GM18907 (cell line): Measurements from ENCODE around the gene SLC39A13.

Experiments
- ATAC-seq: cut with Tn5 transposase; IDR thresholded peaks from one replicate; pipeline ENCODE4 v1.9.1; 2021; ENCODE audit warnings: mild to moderate bottlenecking, moderate library complexity; ENCODE audit not compliant: unreplicated experiment

Gene SLC39A13

DNA sequence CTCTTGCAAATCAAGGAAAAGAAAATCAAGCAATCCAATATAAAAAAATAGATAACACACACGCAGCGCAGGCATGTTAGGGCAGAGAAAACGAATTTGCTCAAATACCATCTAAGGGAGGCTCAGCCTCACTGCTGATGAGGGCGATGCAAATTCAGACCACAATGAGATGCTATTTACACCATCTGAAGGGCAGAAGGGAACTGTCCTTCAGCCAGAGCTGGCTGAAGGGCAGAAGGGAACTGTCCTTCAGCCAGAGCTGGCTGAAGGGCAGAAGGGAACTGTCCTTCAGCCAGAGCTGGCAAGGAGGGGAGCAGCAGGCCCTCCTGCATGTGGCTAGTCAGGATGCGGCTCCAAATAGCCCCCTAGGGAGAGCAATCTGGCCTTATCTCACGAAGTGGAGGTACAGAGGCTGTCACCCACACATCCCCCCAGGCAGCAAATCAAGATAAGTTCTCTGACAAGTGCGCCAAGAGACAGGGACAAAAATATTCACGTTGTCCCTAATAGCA is 7.6 kb upstream of the SLC39A13 start:
- peak; percentile 70 for ATAC-seq

DNA sequence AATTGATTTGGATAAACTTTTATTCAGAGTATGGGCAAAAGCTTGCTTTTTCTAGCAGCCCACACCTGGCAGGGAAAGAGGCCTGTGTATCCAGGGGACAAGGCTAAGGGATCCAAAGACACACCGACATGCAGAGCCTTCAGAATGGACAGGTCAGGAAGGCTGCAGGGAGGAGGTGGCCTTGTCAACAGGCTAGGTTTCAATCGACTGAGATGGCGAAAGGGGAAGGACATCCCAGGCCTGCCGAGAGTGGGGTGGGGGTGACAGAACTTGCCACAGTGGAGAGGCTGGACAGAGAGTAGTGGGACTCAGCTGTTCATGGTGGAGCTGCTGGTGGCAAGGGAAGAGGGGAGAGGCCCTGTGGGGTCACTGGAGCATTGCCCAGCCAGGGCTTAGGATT is 5.3 kb upstream of the SLC39A13 start:
- no peak for ATAC-seq

DNA sequence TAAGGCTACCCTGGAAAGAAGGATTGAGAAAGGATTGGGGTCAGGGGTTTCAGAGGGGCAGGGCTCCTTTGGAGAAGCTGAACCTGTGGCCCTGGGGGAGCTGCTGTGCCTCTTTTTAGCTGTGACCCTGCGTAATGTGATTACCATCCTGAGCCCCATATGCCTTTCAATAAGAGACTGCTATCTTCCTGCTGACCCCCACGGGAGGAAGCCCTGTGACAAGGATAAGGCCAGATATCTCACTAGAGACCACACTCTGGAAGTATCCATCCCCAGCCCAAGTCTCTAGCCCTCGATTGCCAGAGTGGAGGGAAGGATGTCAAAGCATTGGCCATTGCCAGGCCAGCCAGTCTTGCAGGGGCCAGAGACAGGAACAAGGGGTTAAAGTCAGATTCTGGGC is 4.8 kb upstream of the SLC39A13 start:
- no peak for ATAC-seq

DNA sequence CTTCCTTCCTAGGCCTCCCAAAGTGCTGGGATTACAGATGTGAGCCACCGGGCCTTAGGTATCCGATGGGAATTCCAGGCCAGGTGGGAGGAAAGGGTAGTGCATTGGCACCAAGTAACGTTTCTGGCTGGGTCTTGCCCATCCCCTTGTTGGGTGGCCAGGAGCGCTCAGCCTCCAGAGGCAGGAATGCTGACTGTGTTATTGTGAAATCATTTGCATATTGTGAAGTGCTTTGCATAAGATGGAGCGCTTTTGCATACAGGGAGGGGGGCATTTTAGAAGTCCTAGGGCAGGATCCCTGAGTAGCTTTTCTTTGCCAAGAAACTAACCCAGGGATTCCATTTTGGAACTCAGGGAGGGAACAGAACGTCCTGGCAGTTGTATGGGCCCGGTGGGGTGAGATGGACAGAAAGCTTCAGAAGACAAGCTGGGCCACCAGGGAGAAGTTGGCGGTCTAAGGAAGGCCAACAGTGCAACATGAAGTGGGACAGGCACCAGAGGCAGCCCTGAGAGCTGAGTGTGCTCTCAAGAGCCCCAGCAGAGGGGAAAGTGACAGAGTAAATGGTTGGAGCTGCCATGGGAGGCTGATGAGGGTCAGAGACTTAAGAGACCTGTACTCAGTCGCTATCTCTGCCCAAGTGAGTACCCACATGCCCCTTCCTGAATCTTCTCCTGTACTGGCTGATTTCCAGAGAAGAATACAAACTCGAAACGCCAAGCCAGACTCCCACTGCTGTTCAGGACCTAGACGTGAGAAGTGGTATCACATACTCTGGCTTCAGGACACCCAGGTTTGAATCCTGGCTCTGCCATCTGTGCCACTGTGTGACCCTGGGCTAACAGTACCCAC is 1.3 kb upstream of the SLC39A13 start:
- ATAC-seq, result no peak

DNA sequence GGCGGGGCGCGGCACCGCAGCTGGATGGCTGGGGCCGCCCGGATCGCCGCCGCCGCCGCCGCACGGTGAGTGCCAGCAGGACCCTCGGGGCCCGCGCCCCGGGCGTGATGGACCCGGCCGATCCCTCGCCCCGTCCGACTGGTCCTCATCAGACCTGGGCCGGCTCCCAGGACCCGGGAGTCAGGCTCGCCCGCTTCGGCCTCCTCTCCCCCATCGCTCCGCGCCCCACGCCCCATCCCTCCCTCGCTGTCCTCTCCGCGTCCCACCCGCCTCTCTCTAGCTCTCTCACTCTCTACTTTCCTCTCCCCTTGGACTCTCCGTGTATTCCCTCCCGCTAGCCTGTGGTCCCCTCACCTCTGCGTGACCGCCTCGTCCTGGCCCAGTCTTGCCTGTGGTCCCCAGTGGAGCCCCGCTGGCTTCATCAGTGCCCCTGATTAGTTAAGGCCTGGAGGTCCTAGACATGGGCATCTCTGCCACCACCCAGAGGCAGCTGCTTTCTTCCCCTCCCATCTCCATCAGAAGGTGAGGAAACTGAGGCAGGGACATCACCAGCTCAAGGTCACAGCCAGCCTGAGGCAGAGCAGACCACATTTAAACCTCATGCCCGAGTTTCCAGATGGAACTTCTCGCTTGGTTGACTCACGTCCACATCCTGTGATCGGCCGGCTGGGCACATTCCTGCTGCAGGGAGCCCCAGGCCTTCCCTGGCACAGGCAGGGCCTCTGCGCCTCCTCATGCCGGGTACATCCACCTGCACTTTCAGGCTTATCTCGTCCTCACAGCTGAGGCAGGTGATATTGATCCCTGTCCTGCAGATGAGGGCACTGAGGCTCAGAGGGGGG is 429 bp downstream of the SLC39A13 start:
- ATAC-seq, result no peak

DNA sequence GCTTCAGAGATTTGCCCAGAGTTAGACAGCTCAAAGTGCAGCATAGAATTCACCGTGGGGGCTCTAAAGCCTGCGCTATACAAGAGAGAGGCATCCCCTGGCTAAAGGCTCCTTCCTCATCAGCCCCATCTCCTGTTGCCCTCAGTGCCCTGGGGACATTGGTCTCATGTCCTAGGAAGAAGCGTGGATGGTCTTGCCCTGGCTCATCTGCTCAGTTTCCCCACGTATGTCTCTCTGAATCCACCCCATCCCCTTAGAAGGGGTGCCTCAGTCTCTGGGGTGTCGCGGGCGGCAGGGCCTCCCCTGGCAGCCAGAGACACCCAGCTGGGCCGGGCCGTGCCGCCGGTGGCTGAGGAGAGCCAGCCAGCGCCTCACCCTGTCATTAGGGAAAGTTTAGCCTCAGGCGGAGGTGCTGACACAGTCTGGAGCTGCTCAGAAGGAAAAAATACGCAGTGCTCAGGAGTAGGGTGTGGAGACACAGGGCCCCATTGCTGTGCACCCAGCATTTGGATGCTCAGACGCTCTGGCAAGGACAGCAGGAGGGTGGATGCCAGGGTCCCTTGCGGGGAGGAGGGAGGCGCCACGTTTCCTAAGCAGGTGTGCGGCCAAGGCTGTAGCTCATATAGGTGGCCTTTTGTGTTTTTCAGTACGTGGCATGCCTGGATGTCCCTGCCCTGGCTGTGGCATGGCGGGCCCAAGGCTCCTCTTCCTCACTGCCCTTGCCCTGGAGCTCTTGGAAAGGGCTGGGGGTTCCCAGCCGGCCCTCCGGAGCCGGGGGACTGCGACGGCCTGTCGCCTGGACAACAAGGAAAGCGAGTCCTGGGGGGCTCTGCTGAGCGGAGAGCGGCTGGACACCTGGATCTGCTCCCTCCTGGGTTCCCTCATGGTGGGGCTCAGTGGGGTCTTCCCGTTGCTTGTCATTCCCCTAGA is 1.3 kb downstream of the SLC39A13 start:
- ATAC-seq, result no peak

DNA sequence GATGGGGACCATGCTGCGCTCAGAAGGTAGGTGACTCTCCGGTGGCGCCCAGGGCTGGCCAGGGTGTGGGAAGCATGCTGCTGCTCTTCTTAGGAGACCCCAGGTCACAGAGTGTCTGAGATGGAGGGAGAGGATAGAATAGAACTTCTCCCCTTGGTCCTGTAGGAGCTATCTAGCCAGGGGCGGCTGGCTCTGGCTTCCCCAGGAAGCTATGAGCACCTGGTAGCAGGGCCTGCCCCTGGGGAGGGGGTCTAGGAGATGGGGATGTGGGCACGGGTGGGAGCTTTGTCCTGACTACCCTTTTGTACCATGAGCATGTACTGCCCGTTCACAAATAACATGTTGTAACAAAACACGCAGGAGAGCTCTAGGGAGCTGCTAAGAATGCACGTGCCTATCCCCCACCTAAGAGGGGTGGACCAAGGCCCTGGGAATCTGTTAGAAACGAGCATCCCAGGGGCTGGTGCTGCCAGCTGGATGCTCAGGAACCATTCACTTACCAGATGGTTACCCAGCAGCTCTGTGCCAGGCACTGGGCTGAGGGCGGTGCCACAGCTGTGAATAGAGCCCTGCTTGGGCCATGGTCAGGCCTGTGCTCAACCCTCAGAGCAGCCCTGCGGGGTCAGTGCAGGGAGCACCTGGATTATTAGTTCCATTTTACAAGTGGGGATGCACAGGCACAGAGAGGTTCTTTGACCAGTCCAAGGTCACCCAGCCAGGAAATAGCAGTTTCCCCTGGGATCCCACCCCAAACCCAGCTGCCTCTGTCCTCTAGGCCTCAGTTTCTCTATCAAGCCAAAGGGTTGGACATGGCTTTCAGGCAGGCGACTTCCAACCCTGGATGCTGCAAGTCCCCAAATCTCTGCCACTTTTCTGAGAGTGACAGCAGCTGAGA is 2.2 kb downstream of the SLC39A13 start:
- no peak for ATAC-seq

DNA sequence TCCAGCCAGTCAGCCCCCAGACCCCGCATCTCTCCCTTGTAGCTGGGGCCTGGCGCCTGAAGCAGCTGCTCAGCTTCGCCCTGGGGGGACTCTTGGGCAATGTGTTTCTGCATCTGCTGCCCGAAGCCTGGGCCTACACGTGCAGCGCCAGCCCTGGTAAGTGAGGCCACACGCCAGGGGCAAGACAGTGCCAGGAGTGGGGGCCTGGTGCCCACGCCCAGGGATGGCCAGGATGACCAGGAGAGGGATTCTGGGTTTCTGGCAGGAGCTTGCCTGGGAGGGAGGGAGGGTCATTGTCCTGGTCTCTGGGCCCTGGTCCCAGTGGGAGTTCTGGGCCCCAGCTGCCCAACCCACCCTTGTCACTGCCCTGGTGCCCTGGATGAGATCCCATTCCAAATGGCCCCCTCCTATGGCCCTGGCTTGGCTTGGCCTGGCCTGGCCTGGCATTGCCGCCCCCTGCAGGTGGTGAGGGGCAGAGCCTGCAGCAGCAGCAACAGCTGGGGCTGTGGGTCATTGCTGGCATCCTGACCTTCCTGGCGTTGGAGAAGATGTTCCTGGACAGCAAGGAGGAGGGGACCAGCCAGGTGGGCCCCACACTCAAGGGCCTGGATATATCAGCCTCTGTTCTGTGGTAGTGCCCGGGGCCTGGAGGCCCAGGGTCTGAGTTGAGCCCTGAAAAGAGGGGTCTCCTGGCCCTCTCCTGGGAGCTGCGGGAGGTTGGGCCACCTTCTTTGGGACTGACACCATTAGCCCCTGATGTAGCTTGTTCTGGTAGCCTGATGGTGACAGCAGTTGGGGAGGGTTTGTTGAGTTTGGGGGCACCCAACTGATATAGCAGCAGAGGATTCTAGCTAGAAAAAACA is 3.7 kb downstream of the SLC39A13 start:
- no peak for ATAC-seq

DNA sequence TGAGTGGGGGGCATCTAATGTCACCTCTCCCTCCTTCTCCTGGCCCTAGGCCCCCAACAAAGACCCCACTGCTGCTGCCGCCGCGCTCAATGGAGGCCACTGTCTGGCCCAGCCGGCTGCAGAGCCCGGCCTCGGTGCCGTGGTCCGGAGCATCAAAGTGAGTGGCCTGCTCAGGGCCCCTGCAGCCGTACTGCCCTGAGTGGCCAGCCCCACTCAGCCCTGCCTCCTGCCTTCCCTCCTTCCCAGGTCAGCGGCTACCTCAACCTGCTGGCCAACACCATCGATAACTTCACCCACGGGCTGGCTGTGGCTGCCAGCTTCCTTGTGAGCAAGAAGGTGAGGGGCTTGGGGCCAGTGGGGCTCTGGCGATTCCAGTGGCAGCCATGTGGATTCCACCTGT is 5.0 kb downstream of the SLC39A13 start:
- ATAC-seq, result no peak

DNA sequence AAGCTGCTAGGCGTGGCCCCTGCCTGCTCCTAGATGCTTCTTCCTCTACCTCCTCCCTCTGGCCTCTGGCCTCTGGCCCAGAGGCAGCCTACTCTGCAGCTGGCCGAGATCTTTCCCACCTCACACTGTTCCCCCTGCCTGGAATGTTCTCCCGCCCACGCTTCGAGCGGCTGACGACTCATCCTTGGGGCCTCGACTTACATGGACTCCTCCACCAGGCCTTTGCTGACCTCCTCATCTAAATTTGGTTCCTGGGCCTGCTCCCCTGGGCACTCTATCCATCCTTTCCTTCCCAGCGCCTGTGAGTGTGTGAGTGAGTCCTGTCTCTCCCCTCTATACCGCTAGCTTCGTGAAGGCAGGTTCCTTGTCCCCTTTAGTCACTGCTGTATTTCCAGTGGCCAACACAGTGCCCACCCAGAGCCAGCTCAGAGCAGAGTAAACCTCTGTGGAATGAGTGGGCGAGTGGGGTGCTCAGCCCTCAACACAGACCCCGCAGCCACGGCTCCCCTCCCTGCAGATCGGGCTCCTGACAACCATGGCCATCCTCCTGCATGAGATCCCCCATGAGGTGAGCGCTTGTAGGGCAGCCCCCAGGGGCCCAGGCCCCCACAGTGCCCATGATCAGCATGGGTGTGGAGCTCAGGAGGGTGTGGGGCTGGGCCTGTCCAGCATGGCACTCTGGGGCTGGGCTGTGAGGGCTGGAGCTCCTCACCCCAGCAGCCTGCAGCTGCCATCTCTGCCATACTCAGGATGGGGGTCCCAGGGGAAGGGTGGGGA is 5.7 kb downstream of the SLC39A13 start:
- no peak for ATAC-seq

DNA sequence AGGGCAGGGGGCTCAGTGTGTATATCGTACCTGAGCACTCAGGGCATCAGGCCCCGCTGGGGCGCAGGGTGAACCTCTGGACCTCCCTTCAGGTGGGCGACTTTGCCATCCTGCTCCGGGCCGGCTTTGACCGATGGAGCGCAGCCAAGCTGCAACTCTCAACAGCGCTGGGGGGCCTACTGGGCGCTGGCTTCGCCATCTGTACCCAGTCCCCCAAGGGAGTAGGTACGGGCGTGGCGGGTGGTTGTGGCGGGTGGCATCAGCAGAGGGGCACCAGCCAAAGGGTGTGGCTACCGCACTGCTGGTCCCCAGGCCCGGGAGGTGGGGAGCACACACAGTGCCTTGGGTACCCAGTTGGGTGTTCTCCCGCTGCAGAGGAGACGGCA is 6.3 kb downstream of the SLC39A13 start:
- ATAC-seq, result no peak

DNA sequence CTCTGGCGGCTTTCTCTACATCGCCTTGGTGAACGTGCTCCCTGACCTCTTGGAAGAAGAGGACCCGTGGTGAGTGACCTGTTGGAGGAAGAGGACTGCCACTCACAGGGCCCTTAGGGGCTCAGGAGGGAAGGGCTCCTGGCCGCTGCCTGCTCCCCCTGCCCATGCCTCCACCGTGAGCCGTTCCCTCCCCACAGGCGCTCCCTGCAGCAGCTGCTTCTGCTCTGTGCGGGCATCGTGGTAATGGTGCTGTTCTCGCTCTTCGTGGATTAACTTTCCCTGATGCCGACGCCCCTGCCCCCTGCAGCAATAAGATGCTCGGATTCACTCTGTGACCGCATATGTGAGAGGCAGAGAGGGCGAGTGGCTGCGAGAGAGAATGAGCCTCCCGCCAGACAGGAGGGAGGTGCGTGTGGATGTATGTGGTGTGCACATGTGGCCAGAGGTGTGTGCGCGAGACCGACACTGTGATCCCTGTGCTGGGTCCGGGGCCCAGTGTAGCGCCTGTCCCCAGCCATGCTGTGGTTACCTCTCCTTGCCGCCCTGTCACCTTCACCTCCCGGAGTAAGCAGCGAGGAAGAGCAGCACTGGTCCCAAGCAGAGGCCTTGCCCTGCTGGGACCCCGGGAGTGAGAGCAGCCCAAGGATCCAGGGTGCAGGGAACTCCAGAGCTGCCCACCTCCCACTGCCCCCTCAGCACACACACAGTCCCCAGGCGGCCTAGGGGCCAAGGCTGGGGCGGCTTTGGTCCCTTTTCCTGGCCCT is 6.9 kb downstream of the SLC39A13 start:
- ATAC-seq, result no peak

DNA sequence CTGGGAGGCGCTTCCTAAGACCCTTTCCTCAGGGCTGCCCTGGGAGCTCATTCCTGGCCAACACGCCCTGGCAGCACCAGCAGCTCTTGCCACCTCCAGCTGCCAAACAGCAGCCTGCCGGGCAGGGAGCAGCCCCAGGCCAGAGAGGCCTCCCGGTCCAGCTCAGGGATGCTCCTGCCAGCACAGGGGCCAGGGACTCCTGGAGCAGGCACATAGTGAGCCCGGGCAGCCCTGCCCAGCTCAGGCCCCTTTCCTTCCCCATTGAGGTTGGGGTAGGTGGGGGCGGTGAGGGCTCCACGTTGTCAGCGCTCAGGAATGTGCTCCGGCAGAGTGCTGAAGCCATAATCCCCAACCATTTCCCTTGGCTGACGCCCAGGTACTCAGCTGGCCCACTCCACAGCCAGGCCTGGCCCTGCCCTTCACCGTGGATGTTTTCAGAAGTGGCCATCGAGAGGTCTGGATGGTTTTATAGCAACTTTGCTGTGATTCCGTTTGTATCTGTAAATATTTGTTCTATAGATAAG is 7.6 kb downstream of the SLC39A13 start:
- no peak for ATAC-seq

DNA sequence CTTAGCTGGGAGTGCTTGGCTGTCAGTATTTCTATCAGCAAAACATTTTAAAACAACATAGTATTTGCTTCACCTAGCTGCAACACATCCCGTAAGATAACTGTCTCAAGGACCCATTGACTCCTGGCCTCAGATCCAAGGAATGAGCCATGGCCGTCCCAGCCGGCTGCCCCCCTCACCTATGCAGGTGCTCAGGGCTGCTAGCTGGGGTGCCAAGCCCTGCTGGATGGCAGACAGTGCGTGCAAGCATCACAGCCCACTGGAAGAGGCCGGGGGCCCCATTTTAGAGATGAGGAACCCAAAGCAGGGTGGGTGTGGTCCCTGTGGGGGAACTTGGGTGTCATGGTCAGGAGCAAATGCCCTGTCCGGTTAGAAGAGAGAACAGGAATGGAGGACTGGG is 9.3 kb downstream of the SLC39A13 start:
- no peak for ATAC-seq

DNA sequence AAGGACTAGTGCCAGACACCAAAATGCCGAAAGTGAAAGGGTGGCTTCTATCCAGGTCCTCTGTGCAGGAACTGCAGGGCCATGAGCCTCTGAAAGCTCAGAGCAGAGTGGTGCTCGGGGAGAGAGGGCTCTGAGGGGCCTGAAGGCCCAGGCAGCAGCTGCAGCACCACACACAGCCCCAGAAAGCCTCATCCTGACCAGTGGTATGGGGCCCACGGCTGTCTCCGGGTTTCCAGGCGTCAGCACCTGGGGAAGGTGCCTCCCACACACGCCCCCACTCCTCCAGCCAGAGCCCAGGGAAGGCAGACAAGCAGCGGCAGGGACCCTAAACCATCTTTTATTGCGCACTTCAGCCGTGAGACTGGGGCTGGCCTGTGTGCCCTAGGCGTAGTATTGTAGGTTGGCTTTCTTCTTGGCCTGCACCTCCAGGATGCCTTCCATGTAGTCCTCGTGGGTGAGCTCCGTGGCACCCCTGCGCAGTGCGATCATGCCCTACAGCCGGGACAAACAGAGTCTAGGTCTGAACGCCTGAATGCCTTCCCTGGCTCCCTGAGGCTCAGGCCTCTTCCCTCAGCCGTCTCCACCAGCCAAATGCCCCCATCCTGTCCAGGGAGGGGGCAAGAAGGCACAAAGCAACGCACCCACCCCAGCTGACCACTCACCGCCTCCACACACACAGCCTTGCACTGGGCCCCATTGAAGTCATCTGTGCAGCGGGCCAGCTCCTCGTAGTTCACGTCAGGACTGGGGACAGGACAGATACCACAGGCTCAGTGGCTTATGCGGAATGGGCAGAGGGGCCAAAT is 10.3 kb downstream of the SLC39A13 start:
- no peak for ATAC-seq

DNA sequence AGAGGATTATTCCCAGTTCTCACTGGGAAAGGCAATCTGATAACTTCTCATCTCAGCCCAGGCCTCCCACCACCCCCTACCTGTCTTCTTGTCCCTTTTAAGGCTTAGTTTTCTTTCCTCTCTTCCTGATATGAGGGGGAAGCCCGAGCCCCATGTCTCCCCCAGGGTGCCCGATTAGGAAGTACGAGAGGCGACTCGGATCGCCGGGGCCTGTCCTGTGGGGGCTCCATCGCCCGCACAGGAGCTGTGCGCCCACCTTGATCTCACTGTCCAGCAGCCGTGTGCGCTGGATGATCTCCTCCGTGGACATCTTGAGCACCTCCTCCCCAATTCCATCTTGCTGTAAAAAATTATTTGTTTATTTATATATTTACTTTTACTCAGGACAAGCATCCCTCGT is 17.2 kb downstream of the SLC39A13 start:
- no peak for ATAC-seq
